Muscle of leg (tissue), 16 donors: Measurements from ENCODE around the gene TACC2. TPM values are rescaled to one million over a fixed set of nuclear protein-coding genes. Genes with fewer than 3 reads are reported as not detected.
A peak's percentile ranks its signal among the peaks of the same experiment; 100 is the strongest.

Source experiments
- DNase-seq: peaks from one replicate; pipeline ENCODE4 v3.0.0; 2013
- H3K27ac ChIP-seq: one replicate; pipeline ENCODE4 v1.5.1; 2013; ENCODE audit warnings: mild to moderate bottlenecking, low read length, control low read depth
- H3K27me3 ChIP-seq: one replicate; pipeline ENCODE4 v1.6.1; 2013; ENCODE audit warnings: low read length; ENCODE audit not compliant: control insufficient read depth, insufficient read depth
- H3K36me3 ChIP-seq: one replicate; pipeline ENCODE4 v1.6.1; 2013; ENCODE audit warnings: low read length; ENCODE audit not compliant: control insufficient read depth, insufficient read depth
- H3K4me1 ChIP-seq: one replicate; pipeline ENCODE4 v1.6.1; 2013; ENCODE audit warnings: low read length; ENCODE audit not compliant: control insufficient read depth, insufficient read depth
- H3K4me3 ChIP-seq: one replicate; pipeline ENCODE4 v1.5.1; 2013; ENCODE audit warnings: low read length, control low read depth
- H3K9me3 ChIP-seq: replicated peaks from 2 replicates; pipeline ENCODE4 v1.6.1; 2013; ENCODE audit warnings: low read depth, low read length; ENCODE audit not compliant: control insufficient read depth
- WGBS: methylation state at CpG from one replicate; pipeline ENCODE4 v1.1.5; 2013; ENCODE audit warnings: missing lambda C conversion rate; ENCODE audit not compliant: insufficient coverage; 5-methylcytosine and 5-hydroxymethylcytosine counted together
- long read RNA-seq, 11 donors: transcript quantifications; one replicate each; lab custom pipeline, GENCODE V29; 2026
- polyA plus RNA-seq, 8 donors: library from polyadenylated mRNA; unstranded; fragments of 120-200 nt; gene quantifications; one replicate each; pipeline versions ENCODE4 v1.2.1 to v1.2.3, GENCODE V29; 2013; ENCODE audit warnings: inconsistent platforms in 1 of 8, low replicate concordance in 1 of 8; ENCODE audit not compliant: insufficient read length in 8 of 8, insufficient read depth in 1 of 8
- total RNA-seq: library from RNA; stranded (reverse); fragments of 120-200 nt; gene quantifications from one replicate; pipeline ENCODE4 v1.2.4, GENCODE V29; 2013

The TACC2 gene
- total RNA-seq (53.6 TPM), polyA plus RNA-seq (100 to 1,000 TPM in 7 of 8 donors, 10 to 100 TPM in 1; 87.2 to 132 (median 105) TPM)
- long read RNA-seq, donor 1, partial matches to known transcripts = 20 of 22 reads
- long read RNA-seq, donor 1, other reads (novel, unspliced or antisense) = 0 of 22 reads
- long read RNA-seq, donor 2 = 0 reads
- long read RNA-seq, donor 3, partial matches to known transcripts = 110 of 116 reads
- long read RNA-seq, donor 3, other reads (novel, unspliced or antisense) = 6 of 116 reads
- long read RNA-seq, donor 4, partial matches to known transcripts = 21 of 28 reads
- long read RNA-seq, donor 4, other reads (novel, unspliced or antisense) = 0 of 28 reads
- long read RNA-seq, donor 5, partial matches to known transcripts = 50 of 59 reads
- long read RNA-seq, donor 5, other reads (novel, unspliced or antisense) = 5 of 59 reads
- long read RNA-seq, donor 6, partial matches to known transcripts = 63 of 67 reads
- long read RNA-seq, donor 6, other reads (novel, unspliced or antisense) = 0 of 67 reads
- long read RNA-seq, donor 7, partial matches to known transcripts = 31 of 35 reads
- long read RNA-seq, donor 7, other reads (novel, unspliced or antisense) = 0 of 35 reads
- long read RNA-seq, donor 8, partial matches to known transcripts = 18 of 19 reads
- long read RNA-seq, donor 8, other reads (novel, unspliced or antisense) = 0 of 19 reads
- long read RNA-seq, donor 9, partial matches to known transcripts = 23 of 39 reads
- long read RNA-seq, donor 9, other reads (novel, unspliced or antisense) = 13 of 39 reads
- long read RNA-seq, donor 10, partial matches to known transcripts = 42 of 44 reads
- long read RNA-seq, donor 10, other reads (novel, unspliced or antisense) = 0 of 44 reads
- long read RNA-seq, donor 11, partial matches to known transcripts = 32 of 41 reads
- long read RNA-seq, donor 11, other reads (novel, unspliced or antisense) = 6 of 41 reads

DNA sequence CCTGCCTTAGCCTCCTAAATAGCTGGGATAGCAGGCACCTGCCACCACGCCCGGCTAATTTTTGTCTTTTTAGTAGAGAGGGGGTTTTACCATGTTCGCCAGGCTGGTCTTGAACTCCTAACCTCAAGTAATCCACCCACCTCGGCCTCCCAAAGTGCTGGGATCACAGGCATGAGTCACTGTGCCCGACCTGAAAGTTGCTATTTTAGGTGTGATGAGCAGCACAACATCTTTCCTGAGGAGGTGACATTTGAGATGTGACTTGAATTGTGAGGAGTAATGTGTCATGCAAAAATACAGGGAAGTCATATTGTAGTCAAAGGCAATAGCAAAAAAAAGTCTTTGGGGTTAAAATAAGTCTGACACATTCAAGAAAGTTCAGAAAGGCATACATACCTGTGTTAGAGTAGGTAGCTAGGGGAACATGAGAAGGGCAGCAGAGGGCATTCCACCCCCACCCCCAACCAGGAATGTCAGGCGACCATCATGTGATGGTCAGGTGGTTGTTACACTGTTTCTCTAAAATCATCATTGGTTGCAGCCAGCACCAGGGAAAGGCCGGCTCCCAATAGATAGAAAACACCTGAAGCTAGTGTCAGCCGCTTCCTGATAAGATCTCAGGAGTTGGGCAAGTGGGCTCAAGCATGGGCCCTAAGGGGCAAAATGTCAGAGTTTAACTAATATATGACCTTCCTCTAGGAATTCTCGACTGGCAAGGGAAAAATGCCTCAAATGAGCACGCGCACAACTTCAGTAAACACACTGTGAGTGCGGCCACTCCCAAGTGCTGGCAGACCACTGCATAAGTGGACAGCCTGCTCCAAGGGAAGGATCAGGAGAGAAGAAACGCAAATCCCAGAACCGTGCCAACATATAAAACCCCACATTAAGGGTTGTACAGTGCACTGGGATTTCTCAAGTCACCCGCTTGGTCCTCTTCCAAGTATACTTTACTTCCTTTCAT lies at the start of gene TACC2:
Gene TACC2 (plus strand): TSS at position 803 of the 964 bp plus-strand sequence. CDS start 32,819 bp downstream, outside the sequence.
- 86% methylated on average over 8 of the region's 15 CpGs for WGBS
- DNase-seq = no peak
- Histone ChIP-seq H3K27ac (no peak within 1 kb of the TSS), H3K36me3 (no peaks in the 10 kb centered on the region), H3K9me3 (peaks cover 7% of the 10 kb centered on the region), H3K27me3 (no peaks in the 10 kb centered on the region), H3K4me3 (no peak within 1 kb of the TSS), H3K4me1 (no peaks in the 10 kb centered on the region)

- H3K27me3 ChIP-seq = no peaks in the 10 kb centered on the region
- no peaks in the 10 kb centered on the region for H3K36me3 ChIP-seq
- H3K27ac ChIP-seq = no peak overlapping the region
- H3K9me3 ChIP-seq = no peaks in the 10 kb centered on the region
- H3K4me3 ChIP-seq = no peak overlapping the region
- WGBS = 80% methylated on average over 1 of the region's 3 CpGs
- DNase-seq = no peak
- H3K4me1 ChIP-seq = no peaks in the 10 kb centered on the region
Observed at GRCh38 chr10:121941532-121941931, 47.4 kb upstream of the TACC2 start.

DNA sequence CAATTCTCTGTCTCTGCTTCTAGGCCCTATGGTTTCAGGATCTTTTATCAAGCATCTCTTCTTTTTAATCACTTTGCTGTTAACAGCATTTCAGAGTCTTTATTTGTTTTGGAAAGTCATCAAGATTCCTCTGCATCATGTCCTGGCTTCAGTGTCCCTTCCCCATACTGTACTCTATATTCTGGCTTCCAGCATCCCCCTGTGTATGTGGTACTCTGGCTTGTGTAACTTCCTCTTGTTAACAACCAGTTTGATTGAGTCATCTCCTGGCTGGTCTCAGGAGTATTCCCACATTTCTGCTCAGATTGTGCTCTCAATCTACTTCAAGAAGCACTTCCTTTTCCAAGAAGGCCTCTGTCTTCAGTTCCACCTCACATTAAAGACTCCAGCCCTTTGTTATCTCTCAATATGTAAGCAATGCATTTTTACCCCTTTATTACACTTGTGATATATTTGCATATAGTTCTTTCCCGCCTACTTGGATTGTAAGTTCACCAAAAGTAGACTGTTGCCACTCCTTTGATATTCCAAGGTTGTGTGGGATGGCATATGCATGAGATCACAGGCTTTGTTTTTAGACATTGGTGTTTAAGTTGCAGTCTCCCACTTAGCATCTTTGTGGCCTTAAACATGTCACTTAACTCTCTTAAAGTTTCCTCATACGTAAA lies 46.1 kb upstream of the TACC2 start:
- peak overlapping the region; percentile 76 for H3K27ac ChIP-seq
- no peaks in the 10 kb centered on the region for H3K27me3 ChIP-seq
- no CpG with 5 or more reads among the region's 2 CpGs for WGBS
- DNase-seq = peak; percentile 90
- no peaks in the 10 kb centered on the region for H3K36me3 ChIP-seq
- H3K4me3 ChIP-seq = no peak overlapping the region
- no peaks in the 10 kb centered on the region for H3K9me3 ChIP-seq
- no peaks in the 10 kb centered on the region for H3K4me1 ChIP-seq

DNA sequence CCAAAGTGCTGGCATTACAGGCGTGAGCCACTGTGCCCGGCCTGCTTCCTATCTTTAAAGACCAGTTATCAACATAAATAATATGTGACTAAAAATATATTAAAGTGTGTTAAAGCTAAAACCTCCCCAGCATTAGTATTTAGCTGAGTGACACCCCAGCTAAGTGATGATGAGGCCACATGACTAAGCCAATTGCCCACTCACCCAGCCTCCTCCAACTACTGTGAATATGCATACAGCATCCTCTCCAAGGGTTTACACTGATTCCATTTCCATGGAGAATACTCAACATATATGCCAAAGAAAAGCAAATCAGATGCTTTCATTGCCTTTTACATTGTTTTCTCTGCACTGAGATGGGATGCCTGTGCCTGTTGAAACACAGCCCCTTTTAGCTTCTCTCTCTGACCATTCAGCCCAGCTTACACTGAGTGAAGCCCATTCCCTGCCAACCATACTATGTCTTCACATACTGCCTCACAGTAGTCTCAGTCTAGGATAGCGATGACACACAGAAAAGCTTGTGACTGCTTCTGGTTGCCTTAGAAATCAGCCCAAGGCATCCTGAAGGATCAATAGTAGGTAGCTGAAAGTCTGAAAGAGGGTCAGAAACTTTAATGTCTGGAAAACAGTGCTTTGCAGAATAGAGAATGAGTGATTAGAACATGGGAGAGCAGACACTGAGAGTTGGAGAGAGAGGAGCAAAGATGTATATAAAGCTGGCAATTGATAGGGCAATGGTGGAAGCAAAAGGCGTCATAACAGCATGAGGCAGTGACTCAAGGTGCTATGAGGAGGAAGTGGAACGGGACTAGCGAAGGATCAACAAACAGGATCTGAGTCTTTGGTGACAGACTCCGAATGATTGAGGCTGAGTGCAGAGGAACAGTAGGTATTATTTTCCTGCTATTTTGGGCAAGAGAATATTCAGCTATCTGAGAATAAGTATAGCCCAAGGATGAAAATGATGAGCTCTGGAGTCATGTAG lies 41.3 kb upstream of the TACC2 start:
- Histone ChIP-seq H3K9me3 (no peaks in the 10 kb centered on the region), H3K36me3 (no peaks in the 10 kb centered on the region), H3K4me1 (no peaks in the 10 kb centered on the region), H3K4me3 (no peak overlapping the region), H3K27ac (no peak overlapping the region), H3K27me3 (no peaks in the 10 kb centered on the region)
- DNase-seq = no peak
- 70% methylated on average over 4 of the region's 7 CpGs for WGBS

- H3K9me3 ChIP-seq = no peaks in the 10 kb centered on the region
- WGBS = no CpG with 5 or more reads among the region's 2 CpGs
- no peak overlapping the region for H3K27ac ChIP-seq
Observed at GRCh38 chr10:121949049-121949448, 39.9 kb upstream of the TACC2 start.

DNA sequence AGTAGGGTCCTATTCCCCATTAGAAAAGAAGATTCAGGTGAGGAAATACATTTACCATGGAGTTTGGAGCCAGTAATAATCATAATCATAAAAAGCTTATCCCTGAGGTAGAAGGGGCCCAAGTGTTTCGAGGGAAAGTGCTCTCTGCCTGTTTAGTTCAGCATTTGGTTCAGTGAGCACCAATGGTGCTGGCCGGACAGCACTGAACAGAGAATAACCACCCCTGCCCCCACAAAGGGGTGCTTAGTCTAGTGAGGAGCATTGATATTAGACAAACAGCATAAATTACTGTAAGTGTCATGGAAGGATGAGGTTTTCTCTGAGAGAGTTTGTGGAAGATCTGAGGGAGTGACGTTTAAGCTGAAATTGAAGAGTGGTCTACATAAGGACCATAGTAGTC lies 39.5 kb upstream of the TACC2 start:
- WGBS = 94% methylated on average over 2 of the region's 3 CpGs
- DNase-seq = no peak
- Histone ChIP-seq H3K36me3 (peaks cover 3% of the 10 kb centered on the region), H3K27ac (no peak overlapping the region), H3K4me3 (no peak overlapping the region), H3K27me3 (no peaks in the 10 kb centered on the region), H3K9me3 (no peaks in the 10 kb centered on the region), H3K4me1 (no peaks in the 10 kb centered on the region)

More at GRCh38 chr10:121949049-121949448, 39.9 kb upstream of the TACC2 start:
- Histone ChIP-seq H3K36me3 (no peaks in the 10 kb centered on the region), H3K4me1 (no peaks in the 10 kb centered on the region), H3K4me3 (no peak overlapping the region), H3K27me3 (no peaks in the 10 kb centered on the region)
- DNase-seq = no peak

GRCh38 chr10:121952226-121952625 lies 36.7 kb upstream of the TACC2 start:
- Histone ChIP-seq H3K36me3 (peaks cover 15% of the 10 kb centered on the region), H3K4me3 (no peak overlapping the region), H3K9me3 (no peaks in the 10 kb centered on the region), H3K4me1 (no peaks in the 10 kb centered on the region), H3K27ac (no peak overlapping the region), H3K27me3 (no peaks in the 10 kb centered on the region)
- 89% methylated on average over 3 of the region's 5 CpGs for WGBS
- DNase-seq = no peak

GRCh38 chr10:121956111-121957061 lies 32.6 kb upstream of the TACC2 start:
- H3K9me3 ChIP-seq = no peaks in the 10 kb centered on the region
- peaks cover 24% of the 10 kb centered on the region for H3K36me3 ChIP-seq
- H3K4me3 ChIP-seq = no peak overlapping the region
- no peaks in the 10 kb centered on the region for H3K4me1 ChIP-seq
- 86% methylated on average over 4 of the region's 7 CpGs for WGBS
- H3K27ac ChIP-seq = no peak overlapping the region
- H3K27me3 ChIP-seq = no peaks in the 10 kb centered on the region
- DNase-seq = no peak
